ENCODE measurements around the gene GPR107. TPM values are rescaled to one million over a fixed set of nuclear protein-coding genes. Genes with fewer than 3 reads are reported as not detected.

GPR107 gene
- polyA plus RNA-seq, 3 donors from 2014 or later, result 3.4 to 9.5 (median 5.9) TPM

- Mint-ChIP-seq H3K4me3 (no peak overlapping the region), H3K9me3 (no peaks in the 10 kb centered on the region), H3K27ac (no peak overlapping the region), H3K4me1 (peaks cover 32 to 56% of the 10 kb centered on the region in 2 donors), H3K27me3 (ENCODE audit: low read depth in 3 of 3) (peaks cover 8 to 18% (median 13%) of the 10 kb centered on the region in 3 donors), H3K36me3 (peaks cover 5 to 15% (median 6%) of the 10 kb centered on the region in 3 donors)
- no peak for DNase-seq
Measured at GRCh38 chr9:130142056-130142455, 88.3 kb downstream of the GPR107 start.

- Mint-ChIP-seq H3K27ac (no peak overlapping the region), H3K36me3 (peaks cover 4 to 10% (median 4%) of the 10 kb centered on the region in 3 donors), H3K4me3 (no peak overlapping the region), H3K9me3 (no peaks in the 10 kb centered on the region), H3K27me3 (ENCODE audit: low read depth in 3 of 3) (peaks cover 6 to 18% (median 13%) of the 10 kb centered on the region in 3 donors), H3K4me1 (peaks cover 32 to 51% of the 10 kb centered on the region in 2 donors)
- DNase-seq, result no peak
Measured at GRCh38 chr9:130142641-130143040, 88.9 kb downstream of the GPR107 start.

GRCh38 chr9:130143279-130143893 lies 89.7 kb downstream of the GPR107 start:
- Mint-ChIP-seq H3K27me3 (ENCODE audit: low read depth in 3 of 3) (peaks cover 6 to 20% (median 13%) of the 10 kb centered on the region in 3 donors), H3K4me3 (peak overlapping the region; percentile 42 to 76 (median 62)), H3K27ac (peak overlapping the region in 4 of 6 donors; percentile 55 to 81 (median 76)), H3K4me1 (peaks cover 32 to 45% of the 10 kb centered on the region in 2 donors), H3K36me3 (peaks cover 4 to 6% (median 4%) of the 10 kb centered on the region in 3 donors), H3K9me3 (no peaks in the 10 kb centered on the region)
- no peak for DNase-seq

- peak; percentile 15 to 22 (median 16) for DNase-seq
- Mint-ChIP-seq H3K27ac (peak overlapping the region in 5 of 6 donors; percentile 51 to 81 (median 74)), H3K4me1 (peaks cover 26 to 39% of the 10 kb centered on the region in 2 donors), H3K36me3 (peaks cover 0 to 4% (median 2%) of the 10 kb centered on the region in 3 donors), H3K9me3 (no peaks in the 10 kb centered on the region), H3K27me3 (ENCODE audit: low read depth in 3 of 3) (peaks cover 6 to 20% (median 13%) of the 10 kb centered on the region in 3 donors), H3K4me3 (peak overlapping the region; percentile 42 to 76 (median 62))
Measured at GRCh38 chr9:130143958-130144366, 90.3 kb downstream of the GPR107 start.

GRCh38 chr9:130144703-130145102 lies 91.0 kb downstream of the GPR107 start:
- H3K9me3 Mint-ChIP-seq, result no peaks in the 10 kb centered on the region
- peak overlapping the region in 2 of 5 donors; percentile 35 to 50 for H3K4me3 Mint-ChIP-seq
- DNase-seq, result no peak
- peaks cover 6 to 20% (median 14%) of the 10 kb centered on the region in 3 donors for H3K27me3 Mint-ChIP-seq (ENCODE audit: low read depth in 3 of 3)
- peaks cover 24 to 32% of the 10 kb centered on the region in 2 donors for H3K4me1 Mint-ChIP-seq
- H3K27ac Mint-ChIP-seq, result peak overlapping the region in 1 of 6 donors; percentile 14
- H3K36me3 Mint-ChIP-seq, result peaks cover 0 to 4% (median 0%) of the 10 kb centered on the region in 3 donors

- Mint-ChIP-seq H3K4me1 (peaks cover 17 to 23% of the 10 kb centered on the region in 2 donors), H3K9me3 (no peaks in the 10 kb centered on the region), H3K27me3 (ENCODE audit: low read depth in 3 of 3) (peaks cover 6 to 20% (median 11%) of the 10 kb centered on the region in 3 donors), H3K36me3 (peaks cover 0 to 4% (median 0%) of the 10 kb centered on the region in 3 donors), H3K27ac (no peak overlapping the region), H3K4me3 (no peak overlapping the region)
- DNase-seq, result no peak
Measured at GRCh38 chr9:130145658-130146057, 92.0 kb downstream of the GPR107 start.

GRCh38 chr9:130147198-130147597 lies 93.5 kb downstream of the GPR107 start:
- Mint-ChIP-seq H3K27me3 (ENCODE audit: low read depth in 3 of 3) (peaks cover 6 to 20% (median 11%) of the 10 kb centered on the region in 3 donors), H3K27ac (peak overlapping the region in 1 of 6 donors; percentile 28), H3K36me3 (peaks cover 0 to 4% (median 0%) of the 10 kb centered on the region in 3 donors), H3K4me3 (no peak overlapping the region), H3K9me3 (no peaks in the 10 kb centered on the region), H3K4me1 (peaks cover 12 to 18% of the 10 kb centered on the region in 2 donors)
- no peak for DNase-seq

- Mint-ChIP-seq H3K36me3 (peaks cover 0 to 4% (median 0%) of the 10 kb centered on the region in 3 donors), H3K9me3 (no peaks in the 10 kb centered on the region), H3K27ac (peak overlapping the region in 1 of 6 donors; percentile 44), H3K27me3 (ENCODE audit: low read depth in 3 of 3) (peaks cover 6 to 20% (median 6%) of the 10 kb centered on the region in 3 donors), H3K4me3 (no peak overlapping the region), H3K4me1 (peaks cover 12 to 18% of the 10 kb centered on the region in 2 donors)
- no peak for DNase-seq
Measured at GRCh38 chr9:130147910-130148309, 94.2 kb downstream of the GPR107 start.

GRCh38 chr9:130149031-130149430 lies 95.3 kb downstream of the GPR107 start:
- DNase-seq, result no peak
- H3K4me1 Mint-ChIP-seq, result peaks cover 6 to 11% of the 10 kb centered on the region in 2 donors
- H3K9me3 Mint-ChIP-seq, result no peaks in the 10 kb centered on the region

GRCh38 chr9:130149654-130150286 lies 96.1 kb downstream of the GPR107 start:
- no peak overlapping the region for H3K4me3 Mint-ChIP-seq
- H3K9me3 Mint-ChIP-seq, result no peaks in the 10 kb centered on the region
- H3K4me1 Mint-ChIP-seq, result peaks cover under 1 to 3% of the 10 kb centered on the region in 2 donors
- H3K27me3 Mint-ChIP-seq (ENCODE audit: low read depth in 3 of 3), result peaks cover 1 to 8% (median 8%) of the 10 kb centered on the region in 3 donors
- no peak for DNase-seq
- no peak overlapping the region for H3K27ac Mint-ChIP-seq
- peaks cover 0 to 4% (median 0%) of the 10 kb centered on the region in 3 donors for H3K36me3 Mint-ChIP-seq

More at GRCh38 chr9:130149031-130149430, 95.3 kb downstream of the GPR107 start:
- Mint-ChIP-seq H3K27me3 (ENCODE audit: low read depth in 3 of 3) (peaks cover 3 to 14% (median 6%) of the 10 kb centered on the region in 3 donors), H3K4me3 (no peak overlapping the region), H3K36me3 (peaks cover 0 to 4% (median 0%) of the 10 kb centered on the region in 3 donors), H3K27ac (peak overlapping the region in 2 of 6 donors; percentile 60 to 70)

GRCh38 chr9:130150779-130151382 lies 97.2 kb downstream of the GPR107 start:
- Mint-ChIP-seq H3K4me3 (no peak overlapping the region), H3K36me3 (peaks cover 0 to 4% (median 0%) of the 10 kb centered on the region in 3 donors), H3K4me1 (no peaks in the 10 kb centered on the region), H3K27me3 (ENCODE audit: low read depth in 3 of 3) (peaks cover 1 to 8% (median 6%) of the 10 kb centered on the region in 3 donors), H3K9me3 (no peaks in the 10 kb centered on the region), H3K27ac (peak overlapping the region in 1 of 6 donors; percentile 56)
- DNase-seq, result no peak

- DNase-seq, result no peak
- no peaks in the 10 kb centered on the region for H3K36me3 Mint-ChIP-seq
- no peak overlapping the region for H3K4me3 Mint-ChIP-seq
- peaks cover 0 to 3% (median 0%) of the 10 kb centered on the region in 3 donors for H3K27me3 Mint-ChIP-seq (ENCODE audit: low read depth in 3 of 3)
- H3K9me3 Mint-ChIP-seq, result no peaks in the 10 kb centered on the region
- H3K27ac Mint-ChIP-seq, result no peak overlapping the region
- no peaks in the 10 kb centered on the region for H3K4me1 Mint-ChIP-seq
Measured at GRCh38 chr9:130154816-130155215, 101.1 kb downstream of the GPR107 start.

- H3K27me3 Mint-ChIP-seq (ENCODE audit: low read depth in 3 of 3), result peaks cover 0 to 1% (median 0%) of the 10 kb centered on the region in 3 donors
Measured at GRCh38 chr9:130155647-130156046, 101.9 kb downstream of the GPR107 start.

More at GRCh38 chr9:130155647-130156046, 101.9 kb downstream of the GPR107 start:
- no peaks in the 10 kb centered on the region for H3K9me3 Mint-ChIP-seq
- H3K4me1 Mint-ChIP-seq, result no peaks in the 10 kb centered on the region
- no peak overlapping the region for H3K4me3 Mint-ChIP-seq
- DNase-seq, result no peak
- H3K27ac Mint-ChIP-seq, result no peak overlapping the region
- no peaks in the 10 kb centered on the region for H3K36me3 Mint-ChIP-seq

Measured in immature natural killer cell (primary cell).